Vagina (tissue), 2 donors: ENCODE data around the gene PCDHGA6.

ENCODE experiments used
- POLR2A ChIP-seq, 2 donors: fragments of 450-650 bp; IDR thresholded peaks; one replicate each; pipeline ENCODE4 v1.6.1; 2017; ENCODE audit warnings: antibody characterized with exemption in 2 of 2, mild to moderate bottlenecking in 2 of 2, moderate library complexity in 2 of 2
- TF ChIP-seq, protein P1 (sequence below), 3 experiments: fragments of 450-650 bp in 2 of 3; fragments of 200-600 bp in 1 of 3; sonication (generic) in 1 of 3; IDR thresholded peaks; one replicate each; pipeline ENCODE4 v1.5.1; 2017 to 2019; ENCODE audit warnings: antibody characterized with exemption in 3 of 3, mild to moderate bottlenecking in 2 of 3, moderate library complexity in 2 of 3

- TF ChIP-seq, protein P1, sequence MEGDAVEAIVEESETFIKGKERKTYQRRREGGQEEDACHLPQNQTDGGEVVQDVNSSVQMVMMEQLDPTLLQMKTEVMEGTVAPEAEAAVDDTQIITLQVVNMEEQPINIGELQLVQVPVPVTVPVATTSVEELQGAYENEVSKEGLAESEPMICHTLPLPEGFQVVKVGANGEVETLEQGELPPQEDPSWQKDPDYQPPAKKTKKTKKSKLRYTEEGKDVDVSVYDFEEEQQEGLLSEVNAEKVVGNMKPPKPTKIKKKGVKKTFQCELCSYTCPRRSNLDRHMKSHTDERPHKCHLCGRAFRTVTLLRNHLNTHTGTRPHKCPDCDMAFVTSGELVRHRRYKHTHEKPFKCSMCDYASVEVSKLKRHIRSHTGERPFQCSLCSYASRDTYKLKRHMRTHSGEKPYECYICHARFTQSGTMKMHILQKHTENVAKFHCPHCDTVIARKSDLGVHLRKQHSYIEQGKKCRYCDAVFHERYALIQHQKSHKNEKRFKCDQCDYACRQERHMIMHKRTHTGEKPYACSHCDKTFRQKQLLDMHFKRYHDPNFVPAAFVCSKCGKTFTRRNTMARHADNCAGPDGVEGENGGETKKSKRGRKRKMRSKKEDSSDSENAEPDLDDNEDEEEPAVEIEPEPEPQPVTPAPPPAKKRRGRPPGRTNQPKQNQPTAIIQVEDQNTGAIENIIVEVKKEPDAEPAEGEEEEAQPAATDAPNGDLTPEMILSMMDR (IDR thresholded peaks at IDR 0.05), result no peak
- TF ChIP-seq POLR2A (IDR thresholded peaks at IDR 0.05), result no peak
Observed at GRCh38 chr5:141422742-141423291, 49.1 kb downstream of the PCDHGA6 start.
